ENCODE measurements around the gene POLR2J.
"Not testable (repeated sequence)": the region's sequence is repeated elsewhere in the genome, so short reads cannot be mapped to it uniquely, and the experiment has no call there.

POLR2J gene

DNA sequence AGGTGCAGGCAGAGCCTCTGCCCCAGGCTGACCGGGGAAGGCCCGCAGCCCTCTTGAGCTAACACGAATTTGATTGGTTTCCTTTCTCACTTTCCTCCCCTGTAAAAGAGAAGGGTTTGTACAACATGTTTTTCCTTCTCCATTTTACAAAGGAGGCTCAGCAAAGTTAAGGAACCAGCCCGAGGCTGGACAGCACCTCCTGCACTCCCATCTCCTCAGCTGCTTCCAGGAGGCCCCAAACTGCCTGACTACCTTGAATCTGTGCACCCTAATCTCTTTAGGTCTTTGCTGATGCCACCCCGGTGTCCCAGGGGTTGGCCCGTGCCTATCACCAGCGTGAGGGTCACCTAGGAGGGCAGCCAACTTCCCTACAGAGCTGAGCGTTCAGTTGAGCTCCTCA, 18.3 kb downstream of the POLR2J start:
- CTCF ChIA-PET = interaction anchor here (2.7 kb wide), 1 partner anchor 10 kb away, joined by 7 read pairs; no protein-coding TSS in a partner anchor
- POLR2A ChIA-PET = no interaction called here
- no peak for DNase-seq (ENCODE audit: extremely low spot score)

DNA sequence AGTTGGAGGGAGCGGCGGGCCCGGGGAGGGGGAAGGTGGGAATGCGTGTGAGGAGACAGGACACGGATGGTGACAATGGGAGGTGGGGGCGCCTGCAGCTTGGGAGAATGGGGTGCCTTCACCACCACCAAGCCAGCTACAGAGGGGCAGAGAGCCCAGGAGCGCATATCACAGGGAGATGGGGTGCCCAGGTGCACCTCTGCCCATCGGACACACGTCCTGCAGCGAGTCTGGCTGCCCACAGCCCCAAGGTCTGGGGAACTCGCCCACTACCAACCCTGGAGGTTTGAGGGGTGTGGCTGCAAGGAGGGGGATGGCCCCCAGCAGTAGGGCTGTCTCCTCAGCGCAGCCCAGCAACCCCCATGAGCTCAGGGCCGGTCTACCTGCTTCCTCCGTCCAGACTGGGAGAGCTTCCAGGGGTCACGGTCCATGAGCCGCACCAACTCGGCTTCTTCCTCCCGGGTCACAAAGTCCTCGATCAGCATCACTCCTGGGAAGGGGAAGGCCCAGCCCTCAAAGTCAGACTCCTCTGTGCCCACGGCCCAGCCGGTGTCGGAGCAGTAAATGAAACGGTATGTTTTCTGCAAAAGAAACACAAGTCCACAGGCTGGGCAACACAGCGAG, 19.4 kb downstream of the POLR2J start:
- DNase-seq (ENCODE audit: extremely low spot score) = no peak
- TF ChIP-seq, protein P1, sequence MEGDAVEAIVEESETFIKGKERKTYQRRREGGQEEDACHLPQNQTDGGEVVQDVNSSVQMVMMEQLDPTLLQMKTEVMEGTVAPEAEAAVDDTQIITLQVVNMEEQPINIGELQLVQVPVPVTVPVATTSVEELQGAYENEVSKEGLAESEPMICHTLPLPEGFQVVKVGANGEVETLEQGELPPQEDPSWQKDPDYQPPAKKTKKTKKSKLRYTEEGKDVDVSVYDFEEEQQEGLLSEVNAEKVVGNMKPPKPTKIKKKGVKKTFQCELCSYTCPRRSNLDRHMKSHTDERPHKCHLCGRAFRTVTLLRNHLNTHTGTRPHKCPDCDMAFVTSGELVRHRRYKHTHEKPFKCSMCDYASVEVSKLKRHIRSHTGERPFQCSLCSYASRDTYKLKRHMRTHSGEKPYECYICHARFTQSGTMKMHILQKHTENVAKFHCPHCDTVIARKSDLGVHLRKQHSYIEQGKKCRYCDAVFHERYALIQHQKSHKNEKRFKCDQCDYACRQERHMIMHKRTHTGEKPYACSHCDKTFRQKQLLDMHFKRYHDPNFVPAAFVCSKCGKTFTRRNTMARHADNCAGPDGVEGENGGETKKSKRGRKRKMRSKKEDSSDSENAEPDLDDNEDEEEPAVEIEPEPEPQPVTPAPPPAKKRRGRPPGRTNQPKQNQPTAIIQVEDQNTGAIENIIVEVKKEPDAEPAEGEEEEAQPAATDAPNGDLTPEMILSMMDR (IDR thresholded peaks at IDR 0.05; ENCODE audit: control extremely low read depth, extremely low read depth, low read depth, missing control alignments) = no peak
- POLR2A ChIA-PET = no interaction called here
- CTCF ChIA-PET = interaction anchor here (2.7 to 2.8 kb wide), 2 partner anchors 8 to 9 kb away, joined by 7 to 12 read pairs; no protein-coding TSS in a partner anchor

More for the DNA sequence above, 18.3 kb downstream of the POLR2J start:
- TF ChIP-seq, protein P1 (IDR thresholded peaks at IDR 0.05; ENCODE audit: control extremely low read depth, extremely low read depth, low read depth, missing control alignments) = no peak

DNA sequence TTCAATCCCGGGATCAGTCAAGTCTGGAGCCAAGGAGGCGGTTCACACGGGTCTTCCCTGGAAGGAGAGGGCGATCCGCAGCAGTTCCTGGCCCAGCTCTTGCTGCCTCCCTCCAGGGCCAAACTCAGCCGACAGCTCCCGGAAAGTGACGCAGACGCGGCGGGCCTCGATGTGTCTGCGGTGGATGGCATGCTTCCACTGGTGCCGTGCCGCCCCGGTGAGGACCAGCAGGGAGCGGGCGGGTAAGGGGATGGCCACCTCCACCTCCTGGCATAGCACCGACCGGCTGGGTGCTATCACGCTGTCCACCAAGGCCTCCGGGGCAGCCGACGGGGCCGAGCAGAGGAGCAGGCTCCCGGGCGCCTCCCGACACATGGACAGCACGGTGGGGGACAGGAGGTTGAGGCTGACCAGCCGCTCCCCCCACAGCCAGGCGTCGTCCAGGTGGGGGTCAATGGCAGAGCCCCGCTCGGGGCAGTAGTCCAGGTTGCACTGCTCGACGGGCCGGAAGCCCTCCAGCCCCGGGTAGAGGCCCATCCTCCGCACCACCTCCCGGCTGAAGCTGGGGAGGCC, 21.3 kb downstream of the POLR2J start:
- CTCF ChIA-PET = interaction anchor here (1.2 to 2.8 kb wide), 4 partner anchors 9 to 45 kb away, joined by 3 to 12 read pairs (median 5); no protein-coding TSS in a partner anchor
- TF ChIP-seq, protein P1 (IDR thresholded peaks at IDR 0.05; ENCODE audit: control extremely low read depth, extremely low read depth, low read depth, missing control alignments) = no peak
- POLR2A ChIA-PET = interaction anchor here (1.5 kb wide), 1 partner anchor 9 kb away, joined by 3 read pairs; no protein-coding TSS in a partner anchor

DNA sequence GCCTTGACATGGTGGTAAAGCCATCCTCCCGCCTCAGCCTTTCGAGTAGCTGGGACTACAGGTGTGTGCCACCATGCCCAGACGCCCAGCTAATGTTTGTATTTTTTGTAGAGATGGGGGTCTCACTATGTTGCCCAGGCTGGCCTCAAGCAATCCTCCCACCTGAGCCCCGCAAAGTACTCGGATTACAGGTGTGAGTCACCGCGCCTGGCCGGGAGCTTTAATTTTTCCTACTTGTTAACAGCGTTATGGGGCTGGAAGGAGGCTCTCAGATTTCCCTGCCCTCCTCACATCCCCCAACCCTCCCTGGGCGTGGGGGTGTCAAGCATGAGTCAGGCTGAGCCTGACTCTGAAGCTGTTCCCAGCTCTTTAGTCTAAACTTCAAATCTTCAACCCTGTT, 22.4 kb downstream of the POLR2J start:
- ChIA-PET CTCF (interaction anchor here (1.0 to 3.1 kb wide), 6 partner anchors 10 to 65 kb away, joined by 3 to 12 read pairs (median 4); no protein-coding TSS in a partner anchor), POLR2A (interaction anchor here (0.6 to 1.5 kb wide), 2 partner anchors 8 to 11 kb away, joined by 3 to 4 read pairs; no protein-coding TSS in a partner anchor)
- TF ChIP-seq, protein P1 (IDR thresholded peaks at IDR 0.05; ENCODE audit: control extremely low read depth, extremely low read depth, low read depth, missing control alignments) = no peak
- no peak for DNase-seq (ENCODE audit: extremely low spot score)

More for the DNA sequence above, 21.3 kb downstream of the POLR2J start:
- DNase-seq (ENCODE audit: extremely low spot score) = no peak

DNA sequence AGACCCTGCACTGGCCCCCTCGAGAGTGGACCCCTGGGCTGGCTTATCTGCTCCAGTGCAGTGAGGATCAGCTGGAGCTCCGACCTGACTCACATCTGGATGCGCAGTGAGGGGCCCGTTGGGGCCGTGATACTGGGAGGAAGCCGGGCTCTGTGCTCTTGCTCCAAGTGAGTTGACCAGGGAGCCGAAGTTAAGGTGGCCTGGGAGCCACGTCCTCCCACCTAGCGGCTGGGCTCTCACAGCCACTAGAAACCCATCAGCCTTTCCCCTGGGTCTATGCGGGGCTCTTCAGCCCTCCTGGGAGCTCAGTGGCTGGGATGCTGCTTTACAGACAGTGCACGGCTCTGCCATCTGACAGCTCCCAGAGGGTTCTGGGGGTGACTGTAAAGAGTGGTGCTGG, 23.1 kb downstream of the POLR2J start:
- TF ChIP-seq, protein P1 (IDR thresholded peaks at IDR 0.05; ENCODE audit: control extremely low read depth, extremely low read depth, low read depth, missing control alignments) = no peak
- no peak for DNase-seq (ENCODE audit: extremely low spot score)
- POLR2A ChIA-PET = no interaction called here
- CTCF ChIA-PET = interaction anchor here (0.7 to 3.1 kb wide), 6 partner anchors 11 to 65 kb away, joined by 3 to 12 read pairs (median 4); no protein-coding TSS in a partner anchor

DNA sequence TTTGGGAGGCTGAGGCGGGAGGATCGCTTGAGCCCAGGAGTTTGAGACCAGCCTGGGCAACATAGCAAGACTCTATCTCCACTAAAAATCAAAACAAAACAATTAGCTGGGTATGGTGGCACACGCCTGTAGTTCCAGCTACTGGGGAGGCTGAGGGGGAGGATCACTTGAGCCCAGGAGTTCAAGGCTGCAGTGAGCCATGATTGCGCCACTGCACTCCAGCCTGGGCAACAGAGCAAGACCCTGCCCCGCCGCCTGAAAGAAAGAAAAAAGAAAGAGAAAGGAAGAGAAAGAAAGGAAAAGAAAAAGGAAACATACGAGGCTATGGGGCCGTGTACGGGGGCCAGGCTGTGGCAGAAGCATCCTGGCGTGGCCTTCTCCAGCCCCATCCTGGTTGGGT, 23.8 kb downstream of the POLR2J start:
- CTCF ChIA-PET = interaction anchor here (0.7 to 3.1 kb wide), 2 partner anchors 12 to 53 kb away, joined by 3 to 12 read pairs; no protein-coding TSS in a partner anchor
- DNase-seq (ENCODE audit: extremely low spot score); POLR2A ChIA-PET: not testable (repeated sequence)

DNA sequence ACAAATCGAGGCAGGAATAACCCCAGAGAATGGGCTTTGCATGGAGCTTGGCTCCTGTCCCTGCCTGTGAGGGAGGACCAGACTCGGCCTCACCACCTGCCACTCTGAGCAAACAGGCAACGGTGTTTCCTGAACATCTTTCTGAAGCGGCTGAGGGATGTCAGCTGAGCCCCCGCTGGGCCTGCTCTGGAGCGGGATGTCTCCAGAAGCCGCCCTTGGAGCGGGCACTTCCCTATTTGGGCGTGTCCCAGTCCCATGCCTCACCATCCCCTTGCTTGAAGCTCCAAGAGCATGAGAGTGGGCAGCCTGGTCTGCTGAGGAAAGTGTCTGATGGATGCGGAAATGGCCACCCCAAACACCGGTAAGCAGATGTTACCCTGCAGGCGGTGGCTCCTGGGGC, 24.3 kb downstream of the POLR2J start:
- ChIA-PET POLR2A (no interaction called here), CTCF (interaction anchor here (1.0 to 3.1 kb wide), 2 partner anchors 10 to 12 kb away, joined by 4 to 12 read pairs; no protein-coding TSS in a partner anchor)
- TF ChIP-seq, protein P1 (IDR thresholded peaks at IDR 0.05; ENCODE audit: control extremely low read depth, extremely low read depth, low read depth, missing control alignments) = no peak
- DNase-seq (ENCODE audit: extremely low spot score) = no peak
